Muscle of arm (tissue), 12 donors: ENCODE measurements around the gene GPC6. TPM values are rescaled to one million over a fixed set of nuclear protein-coding genes. Genes with fewer than 3 reads are reported as not detected.

Experiments
- DNase-seq: peaks from one replicate; pipeline ENCODE4 v3.0.0-alpha.2; 2013
- polyA plus RNA-seq, 12 donors: library from polyadenylated mRNA; unstranded; fragments of 120-200 nt; gene quantifications; one replicate each; pipeline ENCODE4 v1.2.1, GENCODE V29; 2013; ENCODE audit not compliant: insufficient read length in 12 of 12

Gene GPC6
- polyA plus RNA-seq, 12 donors = 11.5 to 24.7 (median 15.3) TPM; not detected in 1

DNA sequence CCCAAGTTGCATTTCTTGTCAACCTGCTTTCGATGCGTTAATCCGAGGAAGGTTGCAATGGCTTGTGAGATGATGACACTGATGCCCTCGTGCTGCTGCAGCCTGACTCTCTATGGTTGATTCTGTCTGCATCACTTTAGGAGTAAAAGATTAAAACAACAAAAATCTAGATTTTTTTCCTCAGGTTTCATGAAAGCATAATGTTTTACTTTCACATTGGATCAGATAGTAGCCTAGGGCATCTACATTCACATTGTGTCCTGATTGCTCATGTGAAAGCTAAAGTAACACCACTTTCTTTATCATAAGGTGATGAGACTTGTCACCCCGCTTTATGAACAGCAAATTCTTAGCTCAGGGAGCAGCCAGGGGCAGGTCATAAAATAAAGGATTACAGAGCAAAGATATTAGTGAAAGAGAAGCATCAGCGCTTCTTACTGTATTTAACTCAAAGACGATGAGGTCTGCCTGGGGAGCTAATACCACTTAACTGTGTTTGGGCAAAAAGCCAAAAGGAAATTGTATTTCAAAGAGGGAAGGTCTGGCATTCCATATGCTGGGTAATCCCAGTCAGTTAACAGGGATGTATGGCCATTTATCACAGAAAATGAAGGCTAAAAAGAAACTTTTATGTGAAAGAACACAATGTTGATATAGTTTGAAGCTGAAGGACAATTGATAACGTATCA is 270.5 kb downstream of the GPC6 start:
- no peak for DNase-seq

DNA sequence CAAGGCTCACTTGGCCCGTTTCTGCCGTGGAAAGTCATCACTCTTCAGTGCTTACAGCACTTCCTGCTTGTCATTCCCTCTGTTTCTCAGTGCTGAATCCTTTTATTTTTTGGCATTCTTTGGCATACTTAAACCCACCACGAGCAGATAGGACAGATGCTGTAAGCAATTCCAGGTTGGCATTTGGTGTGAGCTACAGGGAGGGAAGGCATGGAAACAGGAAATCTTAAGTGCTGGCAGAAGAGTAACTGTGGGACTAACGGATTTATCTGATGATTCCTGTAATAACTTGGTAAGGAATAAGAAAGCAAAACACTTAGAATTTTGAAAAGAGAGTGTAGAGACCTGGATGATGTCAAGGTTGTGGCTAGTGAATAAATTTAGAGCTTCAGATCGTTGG is 273.4 kb downstream of the GPC6 start:
- DNase-seq = no peak

DNA sequence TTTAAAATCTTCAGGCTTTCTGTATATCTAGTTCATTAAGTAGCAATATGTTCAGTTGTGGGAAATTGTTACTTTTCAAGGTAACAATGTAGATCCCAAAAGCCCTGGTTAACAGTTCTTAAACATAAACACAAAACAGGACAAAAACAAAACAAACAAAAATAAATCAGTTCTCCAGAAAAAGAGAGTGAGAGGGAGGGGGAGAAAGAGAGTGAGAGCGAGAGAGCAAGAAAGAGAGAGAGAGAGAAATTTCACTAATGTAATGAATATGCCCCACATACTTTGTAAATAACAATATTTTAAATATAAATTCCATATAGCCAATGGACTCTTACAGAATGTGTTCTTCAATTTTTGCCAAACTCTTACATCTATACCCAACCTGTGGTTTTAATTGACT is 275.5 kb downstream of the GPC6 start:
- DNase-seq = no peak

DNA sequence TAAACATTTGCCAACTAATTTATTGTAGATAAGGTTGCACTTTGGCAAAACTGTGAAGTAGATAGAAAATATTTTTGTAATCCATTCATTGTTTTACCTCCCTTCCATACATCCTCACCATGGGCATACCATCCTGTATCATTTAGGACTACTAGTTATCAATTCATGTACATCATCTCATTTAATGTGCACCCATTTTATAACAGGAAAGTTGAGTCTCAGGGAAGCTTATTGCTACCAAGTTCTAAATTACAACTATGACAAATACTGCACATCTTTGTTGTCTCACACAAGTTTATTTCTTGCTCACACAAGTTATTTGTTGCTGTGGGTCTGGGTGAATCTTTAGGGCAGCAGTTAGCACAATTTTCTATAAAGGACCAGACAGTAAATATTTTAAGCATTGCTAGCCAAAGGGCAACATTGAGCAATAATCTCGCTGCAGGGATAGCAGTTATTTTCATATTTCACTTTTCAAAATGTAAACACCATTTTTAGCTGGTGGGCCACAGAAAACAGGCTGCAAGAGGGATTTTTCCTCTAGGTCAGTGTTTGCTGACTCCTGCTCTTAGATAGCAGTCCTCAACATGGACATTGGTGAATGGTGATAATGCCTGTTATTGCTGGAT is 276.5 kb downstream of the GPC6 start:
- no peak for DNase-seq

DNA sequence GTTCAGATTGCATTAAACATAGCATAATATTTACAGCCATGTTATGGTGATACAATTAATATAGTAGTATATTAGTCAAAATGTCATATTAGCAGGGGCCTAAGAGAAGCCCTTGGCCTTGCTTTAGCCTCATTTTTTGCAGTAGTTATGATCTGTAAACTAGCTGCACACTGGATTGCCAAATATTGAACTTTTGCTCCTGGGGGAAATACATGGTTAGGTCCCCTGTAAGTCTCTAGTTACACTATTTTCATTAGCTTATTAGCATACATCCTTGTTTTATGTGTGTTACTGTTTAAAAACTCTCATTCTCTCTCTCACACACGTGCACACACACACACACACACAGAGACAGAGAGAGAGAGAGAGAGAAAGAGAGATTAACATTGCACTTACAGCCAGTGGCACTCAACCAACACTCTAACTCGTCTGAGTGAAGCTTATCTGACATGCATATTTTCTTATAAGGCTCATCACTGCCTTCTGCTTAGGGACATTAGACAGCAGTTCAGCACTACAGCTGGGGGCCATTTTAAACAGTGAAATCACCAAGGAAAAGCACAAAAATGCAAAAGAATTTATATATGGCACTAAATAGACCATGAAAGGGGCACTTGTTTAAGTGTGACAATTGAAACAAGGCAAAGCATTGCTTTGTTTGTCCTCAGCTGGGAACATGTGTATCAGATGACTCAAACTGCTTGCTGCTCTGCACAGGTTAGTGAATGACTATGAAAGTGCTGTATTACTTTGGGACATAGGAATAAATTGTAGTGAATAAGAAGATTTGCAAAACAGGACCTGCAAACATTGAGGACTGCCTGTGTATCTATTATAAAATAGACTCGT is 278.7 kb downstream of the GPC6 start:
- no peak for DNase-seq

DNA sequence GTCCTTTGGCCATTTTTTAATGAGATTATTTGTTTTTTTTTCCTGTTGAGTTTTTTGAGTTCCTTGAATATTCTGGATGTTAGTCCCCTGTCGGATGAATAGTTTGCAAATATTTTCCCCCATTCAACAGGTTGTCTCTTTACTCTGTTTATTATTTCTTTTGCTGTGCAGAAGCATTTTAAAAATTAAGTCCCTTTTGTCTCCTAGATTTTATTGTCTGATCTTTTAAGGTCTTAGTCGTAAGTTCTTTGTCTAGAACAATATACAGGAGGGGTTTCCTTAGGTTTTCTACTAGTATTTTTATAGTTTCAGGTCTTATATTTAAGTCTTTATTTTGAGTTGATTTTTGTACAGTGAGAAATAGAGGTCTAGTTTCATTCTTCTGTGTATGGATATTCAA is 284.4 kb downstream of the GPC6 start:
- DNase-seq = no peak

DNA sequence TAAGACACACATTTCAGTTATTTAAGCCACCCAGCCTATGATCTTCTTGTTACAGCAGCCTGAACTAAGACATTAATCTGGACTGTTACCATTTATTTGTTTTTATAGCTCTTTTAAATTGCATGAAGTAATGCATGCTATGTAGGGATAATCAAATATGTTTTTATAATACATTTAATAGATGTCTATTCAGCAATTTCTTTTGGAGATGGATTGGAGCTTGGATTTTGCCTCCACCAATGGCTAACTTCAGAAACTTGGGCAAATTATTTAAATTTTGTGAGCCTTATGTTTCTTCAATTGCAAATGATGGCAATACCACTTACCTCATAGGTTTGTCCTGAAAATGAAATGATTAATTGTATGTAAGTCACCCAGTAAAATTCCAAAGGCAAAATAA is 288.7 kb downstream of the GPC6 start:
- DNase-seq = no peak

DNA sequence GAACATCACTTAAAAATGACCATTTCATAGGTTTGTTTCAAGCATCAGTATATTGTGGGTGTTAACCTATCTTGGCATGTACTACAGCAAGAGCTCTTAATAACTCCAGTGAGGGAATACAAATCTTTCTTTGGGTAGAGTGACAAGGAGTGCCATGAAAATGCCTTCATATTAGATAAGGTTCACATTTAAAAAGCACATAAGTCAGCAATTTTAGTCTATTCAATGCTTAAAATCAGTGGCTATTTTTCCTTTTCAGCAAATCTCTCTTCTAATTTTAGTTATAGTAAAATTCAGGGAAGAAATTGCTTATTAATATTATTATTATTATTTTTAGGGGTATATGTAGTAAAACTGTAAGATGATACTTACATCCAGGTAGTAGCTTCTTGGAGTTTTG is 291.1 kb downstream of the GPC6 start:
- no peak for DNase-seq

DNA sequence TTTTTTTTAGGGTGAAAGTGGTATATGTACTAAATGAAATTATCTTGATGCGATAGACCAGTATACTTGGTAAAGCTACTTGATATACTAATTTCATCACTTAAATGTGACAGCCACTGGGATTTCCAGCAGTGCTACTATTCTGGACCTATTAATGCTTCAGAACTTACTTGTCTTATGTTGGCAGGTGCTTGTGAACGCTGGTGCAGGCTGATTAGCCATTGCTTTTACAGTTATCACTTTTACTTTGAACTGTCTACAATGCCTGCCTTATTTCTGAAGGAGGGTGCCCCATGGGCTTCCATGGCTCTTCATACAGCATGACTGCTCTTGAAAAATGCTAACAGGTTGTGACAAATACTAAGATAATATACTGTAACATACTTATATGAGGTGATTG is 294.7 kb downstream of the GPC6 start:
- no peak for DNase-seq

DNA sequence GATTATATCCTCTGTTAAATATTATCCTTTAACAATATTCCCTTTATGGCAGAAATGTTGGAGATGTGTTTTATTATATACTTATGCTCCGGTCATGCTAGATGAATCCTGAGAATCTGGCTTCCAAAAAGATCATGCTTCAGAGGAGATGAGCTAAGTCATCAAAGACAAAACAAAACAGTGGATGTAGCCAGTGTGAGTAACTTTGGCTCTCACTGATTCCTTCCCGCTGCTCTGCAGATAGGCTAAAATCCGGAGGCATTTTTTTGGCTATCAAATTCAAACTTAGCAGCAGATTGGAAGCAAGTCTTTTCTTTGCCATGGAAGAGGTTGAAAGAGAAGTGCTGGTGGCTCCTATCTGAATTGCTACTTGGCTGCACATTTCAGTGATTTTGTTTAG is 295.9 kb downstream of the GPC6 start:
- DNase-seq = no peak

DNA sequence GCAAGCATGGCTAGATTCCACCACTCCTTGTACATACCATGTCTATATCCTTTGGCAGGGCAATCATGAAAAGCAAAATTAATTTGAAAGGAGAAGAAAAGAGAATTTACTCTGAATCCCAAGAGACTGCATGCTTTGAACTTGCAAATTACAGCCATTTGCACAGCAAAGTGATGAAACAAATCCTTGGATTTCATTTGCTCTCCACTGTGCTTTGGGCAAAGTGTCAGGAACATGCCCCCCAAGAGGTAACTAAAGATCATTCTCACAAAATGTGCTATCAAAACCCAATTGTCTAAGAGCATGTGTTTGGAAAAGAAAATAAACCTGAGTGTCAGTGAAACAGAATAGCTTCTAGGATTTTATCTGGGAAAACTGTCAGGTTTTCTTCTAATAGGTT is 298.5 kb downstream of the GPC6 start:
- no peak for DNase-seq

DNA sequence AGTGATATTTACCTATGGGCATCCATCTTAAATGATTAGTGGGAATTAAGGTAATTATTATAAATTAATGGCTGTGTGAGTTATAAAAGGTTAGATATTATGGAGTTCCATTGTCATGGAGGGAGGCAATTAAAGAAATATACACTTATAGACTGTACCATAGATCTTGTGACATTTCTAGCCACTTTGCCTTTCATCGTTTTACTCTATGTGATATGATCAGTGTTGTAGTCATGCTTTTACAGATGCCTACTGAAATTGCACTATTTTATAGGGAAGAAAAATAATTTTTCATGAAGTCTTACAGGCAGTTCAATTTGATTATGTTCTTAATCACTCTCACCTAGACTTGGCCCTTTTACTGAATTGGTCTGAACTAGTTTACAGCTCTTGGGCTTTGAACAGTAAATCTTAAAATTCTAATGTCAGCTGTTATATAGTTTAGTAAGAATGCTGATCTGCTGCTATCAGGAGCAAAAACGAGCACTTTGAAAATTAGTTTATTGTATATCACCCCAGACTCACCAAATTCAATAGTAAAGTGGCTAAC is 301.2 kb downstream of the GPC6 start:
- DNase-seq = no peak

DNA sequence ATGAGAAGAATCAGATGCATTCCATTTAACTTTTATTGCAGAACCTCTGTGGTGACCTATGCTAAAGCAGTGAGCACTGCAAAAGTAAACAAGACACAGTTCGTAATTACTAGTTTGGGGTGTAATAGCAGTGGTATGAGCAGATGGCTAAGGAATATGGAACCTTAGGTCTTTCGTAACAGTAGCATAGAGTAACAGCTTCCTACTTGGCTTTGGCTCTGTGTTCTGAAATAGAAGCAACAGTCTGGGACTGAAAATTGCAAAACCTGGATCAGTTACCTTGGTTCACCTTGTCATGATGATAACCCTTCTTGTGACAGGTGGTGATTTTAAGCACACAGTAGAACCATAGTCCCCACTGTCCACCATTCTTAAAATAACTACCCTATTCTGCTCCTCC is 303.4 kb downstream of the GPC6 start:
- DNase-seq = no peak

DNA sequence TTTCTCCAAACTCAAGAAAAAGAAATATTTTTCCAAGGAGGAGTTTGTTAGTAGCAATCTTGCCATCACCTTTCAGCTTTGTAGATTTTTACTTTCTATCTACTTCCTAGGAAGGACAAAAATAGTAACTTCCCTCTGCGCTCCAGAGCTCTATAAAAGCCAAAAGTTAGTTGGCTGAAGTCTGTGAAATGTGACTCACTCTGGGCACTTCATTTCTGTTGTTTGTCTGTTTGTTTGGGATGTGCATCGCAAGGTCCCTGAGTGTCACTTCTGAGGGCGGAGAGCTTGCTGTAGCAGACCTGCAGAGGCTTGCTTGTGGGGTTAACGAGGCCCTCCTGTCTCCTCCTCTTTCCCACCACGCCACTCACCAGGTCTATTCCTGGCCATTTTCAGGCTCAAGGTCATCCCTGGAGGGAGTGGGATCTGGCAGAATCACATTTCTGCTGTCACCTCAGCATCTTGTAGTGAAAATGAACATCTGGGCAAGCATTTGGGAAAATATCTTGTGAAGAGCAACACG is 307.6 kb downstream of the GPC6 start:
- peak; percentile 36 for DNase-seq

DNA sequence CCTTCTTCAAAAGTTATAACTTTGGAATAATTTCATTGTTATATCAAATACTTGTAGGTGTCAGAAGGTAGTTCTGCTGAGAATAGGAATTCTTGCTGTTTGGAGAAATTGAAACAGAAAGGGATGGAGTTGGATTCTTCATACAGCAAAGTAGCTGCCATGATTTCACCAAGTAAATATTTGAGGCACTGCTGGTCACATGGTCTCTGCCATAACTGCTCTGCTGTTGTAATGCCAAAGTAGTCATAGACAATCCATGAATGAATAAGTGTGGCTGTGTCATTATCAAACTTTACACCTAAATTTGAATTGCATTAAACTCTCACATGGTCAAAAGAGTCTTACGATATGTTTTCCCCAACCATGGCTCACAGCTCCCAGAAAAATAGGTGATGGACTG is 308.6 kb downstream of the GPC6 start:
- no peak for DNase-seq

DNA sequence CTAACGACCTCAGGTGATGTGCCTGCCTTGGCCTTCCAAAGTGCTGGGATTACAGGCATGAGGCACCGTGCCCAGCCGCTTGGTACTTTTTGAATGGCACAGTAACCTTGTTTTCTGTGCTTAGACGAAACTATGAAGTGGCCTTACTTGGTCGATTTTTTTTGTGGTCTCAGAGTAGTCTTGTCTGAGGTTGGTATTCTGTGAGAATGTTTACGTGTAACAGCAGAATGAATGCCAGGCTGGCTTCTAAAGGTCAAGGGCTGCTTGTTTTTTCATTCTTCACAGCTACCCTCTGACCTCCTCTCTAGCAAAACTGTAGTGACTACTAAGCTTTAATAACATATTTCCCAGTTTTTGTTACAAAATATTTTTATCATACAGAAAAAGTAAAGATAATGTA is 313.3 kb downstream of the GPC6 start:
- DNase-seq = no peak

DNA sequence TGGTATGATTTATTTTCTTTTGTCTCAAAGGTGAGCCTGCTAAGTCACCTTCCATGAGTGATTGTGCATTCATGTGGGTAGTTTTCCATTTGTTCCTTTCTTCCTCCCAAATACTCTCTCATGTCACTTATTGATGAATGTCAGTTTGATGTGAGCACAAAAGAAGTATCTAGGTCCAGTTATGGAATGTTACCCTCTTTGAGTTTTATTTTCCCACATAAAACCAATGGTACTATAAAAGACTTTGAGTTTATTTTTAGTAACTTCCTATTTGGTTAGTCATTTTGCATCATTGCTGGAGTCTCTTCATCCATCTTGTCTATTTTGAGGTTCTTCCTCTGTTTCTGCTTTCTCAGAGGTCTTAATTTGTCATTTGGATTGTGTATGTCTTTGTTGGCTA is 321.3 kb downstream of the GPC6 start:
- no peak for DNase-seq

DNA sequence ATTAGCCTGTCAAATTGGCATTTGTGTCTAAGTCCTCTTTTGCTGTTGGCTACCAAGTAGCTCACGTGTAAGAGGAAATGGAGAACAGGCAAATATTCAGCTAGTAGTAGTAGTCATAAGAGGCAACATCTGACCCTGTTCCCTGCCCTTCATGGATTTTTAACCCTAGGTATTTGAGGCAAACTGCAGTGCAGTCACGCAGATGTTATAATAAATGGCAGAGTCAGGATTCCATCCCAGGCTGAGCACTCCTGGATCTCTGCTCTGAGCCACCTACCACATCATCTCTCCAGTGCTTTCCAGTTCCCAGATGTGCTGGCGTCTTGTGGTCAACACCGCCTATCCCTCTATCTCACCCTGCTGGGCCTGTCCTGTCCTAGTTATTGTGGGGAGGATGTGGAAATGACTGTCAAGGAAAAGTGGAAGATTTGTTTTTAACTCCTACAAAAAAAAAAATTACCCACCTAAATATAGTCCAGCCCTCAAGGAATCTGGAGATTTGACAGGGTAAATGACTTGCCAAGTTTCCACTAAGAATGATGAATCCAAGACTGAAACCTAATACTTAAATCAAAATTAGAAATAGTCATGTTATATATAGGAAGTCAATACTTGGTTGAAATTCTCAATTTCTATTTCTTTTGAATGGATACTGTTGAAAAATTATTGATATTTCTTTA is 322.9 kb downstream of the GPC6 start:
- DNase-seq = no peak

DNA sequence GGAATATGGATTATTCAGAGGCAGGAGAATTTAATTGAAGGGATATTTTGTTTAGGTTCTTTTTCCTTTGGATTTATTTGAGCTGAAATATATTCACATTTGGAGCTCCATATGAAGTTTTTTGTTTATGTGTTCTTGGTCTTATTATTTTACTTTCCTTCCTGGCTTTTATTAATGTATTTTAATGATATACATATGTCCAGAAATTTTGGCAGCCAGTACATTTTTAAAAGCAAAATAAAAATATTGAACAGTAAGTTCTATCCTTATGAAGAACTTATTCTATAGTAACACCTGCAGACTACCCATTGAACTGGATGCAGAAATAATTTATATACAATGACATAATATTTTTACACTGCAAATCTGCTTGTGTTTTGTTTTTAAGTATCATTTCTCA is 323.6 kb downstream of the GPC6 start:
- no peak for DNase-seq

DNA sequence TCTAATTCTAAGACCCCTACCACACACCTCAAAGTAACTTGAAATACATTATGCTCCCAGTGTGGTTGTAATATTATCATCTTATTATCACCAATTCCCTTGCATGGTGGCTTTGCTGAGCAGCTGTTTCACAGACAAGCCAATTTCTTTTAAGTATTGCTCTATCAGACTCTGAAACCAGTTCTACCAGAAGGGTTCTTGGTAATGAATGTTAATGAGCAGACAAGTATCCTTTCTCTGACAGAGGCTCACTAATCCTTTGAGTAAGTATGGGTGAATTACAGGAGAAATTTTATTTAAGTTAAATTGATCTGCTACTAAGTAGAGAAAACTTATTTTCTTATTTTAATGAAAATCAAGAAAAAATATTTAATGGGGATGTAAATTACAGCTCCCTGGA is 326.0 kb downstream of the GPC6 start:
- DNase-seq = no peak

DNA sequence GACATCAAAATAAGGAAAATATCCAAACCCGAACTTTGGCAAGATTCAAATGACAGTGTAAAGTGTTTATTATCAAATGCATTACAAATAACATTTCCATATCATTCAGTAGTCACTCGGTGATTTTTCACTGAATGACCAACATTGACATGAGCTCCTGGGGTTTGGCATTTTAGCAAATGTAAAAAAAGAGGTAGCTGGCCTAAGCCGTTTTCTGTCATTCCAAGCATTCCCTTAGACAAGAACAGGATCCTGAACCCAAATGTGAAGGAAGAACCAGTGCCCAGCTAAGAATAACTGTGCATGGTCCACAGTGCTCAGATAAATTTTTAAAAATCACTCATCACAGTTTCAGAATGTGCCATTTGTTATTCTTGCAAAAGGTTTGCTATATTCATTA is 327.9 kb downstream of the GPC6 start:
- DNase-seq = no peak

DNA sequence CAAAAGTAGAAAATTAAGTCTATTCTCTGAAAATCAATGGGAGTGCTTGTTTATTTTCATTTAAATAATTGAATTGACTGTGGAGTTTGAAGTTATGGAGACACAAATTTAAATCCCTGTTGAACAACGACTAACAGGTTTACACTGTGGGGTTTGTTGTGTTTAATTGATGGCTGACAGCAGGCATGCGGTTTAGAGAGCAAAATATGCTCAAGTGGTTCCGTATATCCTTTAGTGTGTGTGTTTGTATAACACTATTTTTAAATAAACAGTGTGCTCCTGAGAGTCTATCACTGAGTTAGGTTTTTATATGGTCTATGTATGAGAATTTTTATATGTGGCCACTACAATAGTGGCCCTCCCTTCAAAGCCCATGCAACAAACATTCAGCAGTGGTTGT is 332.0 kb downstream of the GPC6 start:
- DNase-seq = no peak
